GOT3 (cell line): ENCODE results near the gene SYNGR3.
"Not testable (repeated sequence)": the region's sequence is repeated elsewhere in the genome, so short reads cannot be mapped to it uniquely, and the experiment has no call there.

Experiments
- DNase-seq: peaks from one replicate; lab custom pipeline; 2025; ENCODE audit warnings: mixed read lengths; lab: John Stamatoyannopoulos, UW

The SYNGR3 gene

DNA sequence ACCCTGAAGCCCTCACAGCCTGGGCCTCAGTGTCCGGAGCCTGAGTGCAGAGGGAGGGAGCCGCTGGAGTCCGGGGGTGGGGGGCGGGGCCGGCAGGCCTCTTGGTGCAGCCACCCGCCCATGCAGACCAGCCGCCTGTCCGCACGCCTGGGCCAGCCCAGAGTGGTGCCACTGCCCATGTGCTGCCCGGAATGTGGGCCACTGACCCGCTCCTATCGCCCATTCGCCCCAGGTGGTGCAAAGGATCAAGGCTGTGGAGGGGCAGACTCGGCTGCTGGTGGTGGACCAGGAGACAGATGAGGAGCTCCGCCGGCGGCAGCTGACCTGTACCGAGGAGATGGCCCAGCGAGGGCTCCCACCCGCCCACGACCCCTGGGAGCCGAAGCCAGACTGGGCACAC is 39.6 kb downstream of the SYNGR3 start:
- DNase-seq = no peak

DNA sequence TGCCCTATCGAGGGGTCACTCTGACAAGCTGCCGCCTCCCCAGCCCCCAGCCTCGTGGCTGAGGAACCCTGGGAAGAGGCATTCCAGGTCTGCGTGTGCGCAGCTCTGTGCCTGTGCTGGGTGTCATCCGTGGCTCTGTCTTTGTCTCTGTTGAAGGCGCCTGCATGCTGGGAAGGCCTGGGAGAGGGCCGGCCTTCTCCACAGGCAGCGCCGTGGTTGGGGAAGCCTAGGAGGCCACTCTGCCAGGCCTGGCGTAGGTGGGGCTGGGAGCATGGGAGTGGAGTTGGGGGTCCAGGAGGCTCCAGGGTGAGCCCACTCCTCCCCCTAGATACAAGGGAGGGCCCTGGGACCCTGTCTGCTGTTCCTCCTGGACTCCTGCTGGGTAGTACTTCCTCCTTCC is 40.3 kb downstream of the SYNGR3 start:
- no peak for DNase-seq

DNA sequence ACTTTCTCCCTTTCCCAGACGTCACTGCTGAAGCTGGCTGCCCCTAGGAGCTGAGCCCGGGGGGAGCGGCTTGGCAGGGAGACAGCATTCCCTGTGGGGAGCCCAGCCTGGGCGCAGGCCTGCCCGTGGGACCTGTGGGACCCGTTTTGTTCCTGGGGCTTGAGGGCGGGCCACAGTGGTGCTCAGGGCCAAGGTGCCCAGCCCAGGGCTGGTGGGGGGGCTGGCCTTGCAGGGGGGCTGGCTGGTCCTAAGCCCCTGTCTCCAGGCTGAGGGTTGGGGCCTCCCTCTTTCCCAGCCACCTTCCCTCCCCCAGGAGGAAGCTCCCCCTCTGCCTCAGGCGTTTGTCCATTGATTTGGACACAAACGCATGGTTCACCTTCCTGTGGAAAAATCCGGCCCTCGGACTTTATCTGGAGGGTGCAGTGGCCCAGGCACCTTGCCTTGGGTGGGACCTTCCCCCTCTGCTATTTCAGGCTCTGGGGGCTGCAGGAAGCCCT is 41.4 kb downstream of the SYNGR3 start:
- DNase-seq = no peak

DNA sequence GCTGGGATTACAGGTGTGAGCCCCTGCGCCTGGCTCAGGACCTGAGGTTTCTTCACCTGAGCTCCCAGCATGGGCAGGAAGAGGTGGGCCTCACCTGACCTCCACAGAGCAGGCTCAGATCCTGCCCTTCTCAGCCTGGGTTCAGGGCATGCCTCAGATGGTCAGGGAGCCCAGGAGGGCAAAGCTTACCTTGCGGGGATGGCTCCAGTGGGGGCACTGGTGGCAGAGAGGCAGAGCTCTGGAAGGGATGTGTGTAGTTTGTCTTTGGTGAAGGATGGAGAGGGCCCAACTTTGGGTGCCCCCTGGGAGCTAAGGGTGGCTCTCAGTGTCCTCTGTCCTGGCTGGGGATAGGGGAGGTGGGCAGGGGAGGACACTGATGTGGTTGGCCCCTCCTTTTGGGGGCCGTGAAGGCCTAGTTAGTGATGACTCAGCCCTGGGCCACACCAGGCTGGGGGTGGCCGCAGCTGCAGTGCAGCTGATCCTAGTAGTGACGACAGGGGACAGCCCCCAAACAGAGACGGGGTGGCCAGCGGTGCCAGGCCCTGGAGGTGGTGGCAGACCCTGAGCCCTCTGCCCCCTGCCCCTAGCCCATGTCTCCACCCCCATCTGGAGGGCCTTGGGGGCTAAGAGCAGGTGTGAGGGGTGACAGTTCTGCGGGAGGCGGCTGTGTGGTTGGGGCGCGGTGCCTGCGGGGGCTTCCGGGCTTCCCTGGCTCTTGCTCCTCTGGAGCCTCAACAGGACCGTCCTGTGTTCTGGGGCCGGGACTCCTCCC is 42.7 kb downstream of the SYNGR3 start:
- DNase-seq = no peak

DNA sequence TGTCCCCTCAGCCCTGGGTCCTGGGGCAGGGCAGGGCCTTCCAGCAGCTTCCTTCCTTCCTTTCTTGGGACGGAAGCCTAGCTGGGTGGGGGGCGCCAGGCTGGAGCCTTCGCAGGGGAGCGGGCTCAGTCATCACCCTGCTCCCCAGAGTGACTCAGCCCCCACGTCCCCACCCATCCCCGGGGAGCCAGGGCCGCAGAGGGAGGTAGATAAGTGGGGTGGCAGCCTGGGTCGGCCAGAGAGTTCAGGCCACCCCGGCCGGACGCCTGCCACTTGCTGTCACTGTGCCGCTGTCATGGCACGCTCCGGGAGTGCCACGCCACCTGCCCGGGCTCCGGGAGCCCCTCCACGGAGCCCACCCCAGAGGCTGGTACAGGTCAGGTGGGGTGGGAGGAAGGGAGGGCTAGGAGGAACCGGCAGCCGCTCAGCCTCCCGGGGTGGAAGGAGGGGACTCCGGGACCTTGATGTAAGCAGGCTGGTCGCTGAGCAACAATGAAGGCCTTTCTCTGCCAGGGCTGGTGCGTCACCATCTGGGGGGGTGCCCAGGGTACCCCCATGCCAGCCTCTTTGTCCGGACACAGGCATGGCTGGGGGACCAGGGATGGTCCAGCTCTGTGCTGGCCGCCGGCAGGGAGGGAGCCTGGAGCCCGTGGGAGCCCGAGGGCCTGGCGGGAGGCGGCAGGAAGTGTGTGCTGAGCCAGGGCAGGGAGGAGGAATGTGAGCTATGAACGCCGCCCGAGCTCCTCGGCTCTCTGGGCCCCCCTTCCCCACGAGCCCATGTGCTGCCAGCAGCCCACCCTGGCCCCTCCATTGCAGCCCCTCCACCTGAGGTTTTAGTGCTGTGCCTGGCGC is 43.5 kb downstream of the SYNGR3 start:
- DNase-seq = no peak

DNA sequence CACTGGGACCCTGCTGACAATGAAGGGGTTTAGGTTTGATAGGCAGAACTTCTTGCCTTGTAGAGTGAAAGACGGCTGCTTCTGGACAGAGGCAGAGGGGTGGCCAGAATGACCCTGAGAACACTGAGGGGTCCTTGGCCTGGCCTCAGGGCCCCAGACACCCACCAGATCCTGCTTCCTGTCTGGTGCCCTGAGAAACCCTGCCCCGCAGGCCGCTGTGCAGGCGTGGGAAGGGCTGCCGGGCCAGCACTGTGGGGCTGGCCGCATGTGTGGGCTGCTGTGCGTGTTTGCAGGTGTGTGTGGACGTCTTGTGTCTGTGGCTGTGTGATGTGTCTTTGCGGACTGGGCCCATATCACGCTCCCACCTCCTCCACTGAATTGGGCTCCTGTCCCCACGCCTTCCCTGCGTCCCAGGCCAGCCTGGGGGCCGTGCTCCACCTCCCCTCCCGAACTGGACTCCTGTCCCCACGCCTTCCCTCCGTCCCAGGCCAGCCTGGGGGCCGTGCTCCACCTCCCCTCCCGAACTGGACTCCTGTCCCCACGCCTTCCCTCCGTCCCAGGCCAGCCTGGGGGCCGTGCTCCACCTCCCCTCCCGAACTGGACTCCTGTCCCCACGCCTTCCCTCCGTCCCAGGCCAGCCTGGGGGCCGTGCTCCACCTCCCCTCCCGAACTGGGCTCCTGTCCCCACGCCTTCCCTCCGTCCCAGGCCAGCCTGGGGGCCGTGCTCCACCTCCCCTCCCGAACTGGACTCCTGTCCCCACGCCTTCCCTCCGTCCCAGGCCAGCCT is 44.3 kb downstream of the SYNGR3 start:
- not testable (repeated sequence) for DNase-seq

DNA sequence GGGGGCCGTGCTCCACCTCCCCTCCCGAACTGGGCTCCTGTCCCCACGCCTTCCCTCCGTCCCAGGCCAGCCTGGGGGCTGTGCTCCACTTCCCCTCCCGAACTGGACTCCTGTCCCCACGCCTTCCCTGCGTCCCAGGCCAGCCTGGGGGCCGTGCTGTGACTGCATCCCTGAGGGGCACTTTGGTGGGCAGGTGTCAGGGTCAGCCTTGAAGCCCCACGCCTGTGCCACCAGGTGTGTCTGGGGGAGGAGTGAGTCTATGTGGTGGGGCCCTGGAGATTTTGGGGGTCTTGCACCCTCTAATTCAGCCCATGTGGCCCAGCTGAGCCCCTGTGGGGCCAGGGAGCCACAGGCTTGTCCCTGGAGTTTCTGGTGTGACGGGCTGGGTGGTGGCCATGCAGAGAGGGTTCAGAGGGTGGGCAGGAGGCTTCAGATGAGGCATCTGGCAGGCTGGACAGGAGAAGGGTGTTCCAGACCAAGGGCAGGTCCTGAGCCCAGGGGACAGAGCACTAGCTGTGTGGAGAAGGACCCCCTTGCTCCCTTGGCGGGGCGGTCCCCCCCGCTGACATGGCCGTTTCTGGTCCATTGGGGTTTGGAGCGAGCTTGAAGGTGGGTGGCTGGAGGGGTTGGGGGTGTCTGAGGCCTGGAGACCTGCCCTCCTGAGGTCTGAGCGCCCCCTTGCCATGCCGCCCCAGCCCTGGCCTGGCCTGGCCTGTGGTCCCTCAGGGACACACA is 45.1 kb downstream of the SYNGR3 start:
- DNase-seq = no peak

DNA sequence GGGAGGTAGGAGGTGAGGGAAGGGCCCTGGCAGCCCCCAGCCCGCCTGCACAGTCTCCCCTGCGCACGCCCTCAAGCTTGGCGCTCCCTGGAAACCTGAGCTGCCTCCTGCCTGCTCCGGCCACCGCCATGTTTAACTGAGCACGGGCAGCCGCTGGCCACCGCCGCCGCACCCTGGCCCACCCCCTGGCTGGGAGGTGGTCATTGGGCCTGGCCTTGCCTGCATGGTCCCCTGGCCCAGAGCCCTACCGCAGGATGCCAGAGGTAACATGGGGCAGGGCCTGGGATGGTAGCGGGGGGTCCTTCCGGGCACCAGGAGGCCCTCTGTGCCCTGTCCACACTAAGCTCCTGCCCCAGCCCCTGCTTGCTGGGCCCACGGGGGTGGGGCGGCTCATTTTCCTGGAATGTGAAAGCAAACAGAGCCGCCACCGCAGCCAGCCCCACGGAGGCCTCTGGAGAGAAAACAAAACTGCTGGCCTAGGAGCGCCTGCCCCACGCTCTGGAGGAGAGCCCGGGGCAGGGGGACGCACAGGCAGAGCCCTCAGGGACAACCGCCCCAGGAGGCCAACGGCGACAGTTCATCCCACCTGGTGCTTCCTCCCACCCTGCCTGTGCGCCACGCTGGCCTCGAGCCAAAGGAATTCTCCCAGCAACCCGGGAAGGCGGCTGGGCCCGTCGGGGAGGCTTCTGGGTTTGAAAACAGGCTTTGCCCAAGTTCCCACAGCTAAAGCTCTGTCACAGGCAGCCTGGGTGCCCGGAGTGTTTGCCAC is 45.8 kb downstream of the SYNGR3 start:
- DNase-seq = peak; percentile 11

DNA sequence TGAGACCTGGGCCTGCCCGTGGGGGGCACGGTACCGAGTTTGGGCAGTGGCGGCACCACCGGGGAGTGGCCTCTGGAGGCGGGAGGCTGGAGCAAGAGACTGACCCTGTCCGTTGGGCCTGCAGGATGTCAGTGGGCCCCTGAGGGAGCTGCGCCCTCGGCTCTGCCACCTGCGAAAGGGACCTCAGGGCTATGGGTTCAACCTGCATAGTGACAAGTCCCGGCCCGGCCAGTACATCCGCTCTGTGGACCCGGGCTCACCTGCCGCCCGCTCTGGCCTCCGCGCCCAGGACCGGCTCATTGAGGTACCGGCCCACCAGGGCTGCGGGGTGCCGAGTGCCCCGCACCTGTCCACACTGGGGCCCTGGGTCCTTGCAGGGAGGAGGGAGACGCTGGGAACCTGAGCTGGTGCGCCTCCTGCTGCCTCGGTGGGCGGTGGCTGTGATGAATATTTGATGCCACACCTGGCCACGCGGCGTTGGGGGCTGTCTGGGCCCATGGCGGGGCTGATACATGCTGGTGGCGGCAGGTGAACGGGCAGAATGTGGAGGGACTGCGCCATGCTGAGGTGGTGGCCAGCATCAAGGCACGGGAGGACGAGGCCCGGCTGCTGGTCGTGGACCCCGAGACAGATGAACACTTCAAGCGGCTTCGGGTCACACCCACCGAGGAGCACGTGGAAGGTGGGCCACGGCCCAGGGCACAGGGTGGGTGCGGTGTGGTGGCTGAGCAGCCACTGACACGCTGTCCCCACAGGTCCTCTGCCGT is 46.6 kb downstream of the SYNGR3 start:
- no peak for DNase-seq

DNA sequence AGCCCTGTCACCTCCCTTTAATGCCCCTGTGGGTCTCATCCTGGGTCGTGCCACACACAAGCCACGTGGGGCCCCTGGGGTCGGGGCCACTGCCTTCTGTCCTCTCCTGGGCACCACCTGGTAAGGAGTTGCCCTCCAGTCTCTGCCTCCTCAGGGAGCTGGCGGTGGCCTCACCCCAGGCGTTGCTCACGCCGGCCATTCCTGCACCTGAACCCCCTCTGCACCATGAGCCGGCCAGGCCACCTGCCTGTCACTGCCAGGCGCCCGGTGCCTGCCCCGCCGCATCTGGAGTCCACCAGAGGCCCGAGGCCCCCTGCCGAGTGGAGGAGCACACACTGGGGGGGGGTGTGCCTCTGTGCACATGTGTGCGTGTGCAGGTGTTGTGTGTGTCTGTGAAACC is 47.3 kb downstream of the SYNGR3 start:
- no peak for DNase-seq

DNA sequence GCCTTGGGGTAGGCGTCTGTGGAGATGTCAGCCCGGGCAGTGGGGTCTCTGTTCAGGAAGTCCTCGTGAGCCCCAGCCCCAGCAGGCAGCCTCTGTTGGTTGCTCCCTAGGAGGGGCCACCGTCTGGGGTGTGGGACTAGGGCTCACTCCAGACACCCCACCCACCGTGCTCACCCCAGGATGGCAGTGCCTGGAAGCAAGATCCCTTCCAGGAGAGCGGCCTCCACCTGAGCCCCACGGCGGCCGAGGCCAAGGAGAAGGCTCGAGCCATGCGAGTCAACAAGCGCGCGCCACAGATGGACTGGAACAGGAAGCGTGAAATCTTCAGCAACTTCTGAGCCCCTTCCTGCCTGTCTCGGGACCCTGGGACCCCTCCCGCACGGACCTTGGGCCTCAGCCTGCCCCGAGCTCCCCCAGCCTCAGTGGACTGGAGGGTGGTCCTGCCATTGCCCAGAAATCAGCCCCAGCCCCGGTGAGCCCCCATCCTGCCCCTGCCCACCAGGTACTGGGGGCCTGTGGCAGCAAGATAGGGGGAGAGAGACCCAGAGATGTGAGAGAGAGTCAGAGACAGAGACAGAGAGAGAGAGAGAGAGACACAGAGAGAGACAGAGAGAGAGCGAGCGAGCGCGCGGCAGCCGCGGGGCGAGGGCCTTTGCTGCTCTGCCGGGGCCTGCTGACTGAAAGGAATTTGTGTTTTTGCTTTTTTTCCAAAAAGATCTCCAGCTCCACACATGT is 48.0 kb downstream of the SYNGR3 start:
- no peak for DNase-seq

DNA sequence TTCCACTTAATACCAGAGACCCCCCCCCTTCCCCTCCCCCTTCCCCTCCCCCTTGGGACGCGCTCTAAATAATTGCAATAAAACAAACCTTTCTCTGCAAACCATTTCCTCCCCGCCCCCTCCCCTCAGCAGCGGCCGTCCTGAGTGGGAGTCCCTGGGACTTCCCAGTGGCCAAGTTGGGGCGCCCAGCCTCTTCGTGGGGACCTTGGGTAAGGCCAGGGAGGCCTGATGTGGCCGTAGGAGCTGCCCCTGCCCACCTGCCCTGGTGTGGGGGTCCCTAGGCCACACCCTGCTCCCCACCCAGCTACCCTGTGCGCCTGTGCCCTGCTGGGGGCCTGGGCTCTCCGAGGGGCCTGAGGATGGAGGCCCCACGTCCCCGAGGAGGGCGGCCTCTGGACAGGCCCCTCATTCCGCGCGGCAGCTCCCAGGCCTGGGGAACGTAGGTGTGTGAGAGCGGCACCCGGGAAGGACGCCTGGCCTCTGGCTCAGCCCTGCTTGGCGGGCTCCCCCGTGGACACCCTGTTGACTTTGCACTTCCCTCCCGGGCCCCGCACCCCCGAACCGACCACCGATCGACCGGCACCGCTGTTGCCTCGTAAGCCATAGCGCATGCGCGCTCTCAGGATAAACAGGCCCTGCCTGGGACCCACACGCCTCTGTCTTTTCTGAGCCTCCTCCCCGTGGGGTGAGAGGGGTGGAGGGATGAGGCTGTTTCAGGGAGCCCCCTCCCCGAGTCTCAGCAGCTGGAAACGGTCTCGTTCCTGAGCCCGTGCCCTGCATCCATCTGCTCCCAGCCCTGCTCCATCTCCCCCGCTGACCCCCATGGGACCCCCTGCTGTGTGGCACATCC is 48.8 kb downstream of the SYNGR3 start:
- no peak for DNase-seq

DNA sequence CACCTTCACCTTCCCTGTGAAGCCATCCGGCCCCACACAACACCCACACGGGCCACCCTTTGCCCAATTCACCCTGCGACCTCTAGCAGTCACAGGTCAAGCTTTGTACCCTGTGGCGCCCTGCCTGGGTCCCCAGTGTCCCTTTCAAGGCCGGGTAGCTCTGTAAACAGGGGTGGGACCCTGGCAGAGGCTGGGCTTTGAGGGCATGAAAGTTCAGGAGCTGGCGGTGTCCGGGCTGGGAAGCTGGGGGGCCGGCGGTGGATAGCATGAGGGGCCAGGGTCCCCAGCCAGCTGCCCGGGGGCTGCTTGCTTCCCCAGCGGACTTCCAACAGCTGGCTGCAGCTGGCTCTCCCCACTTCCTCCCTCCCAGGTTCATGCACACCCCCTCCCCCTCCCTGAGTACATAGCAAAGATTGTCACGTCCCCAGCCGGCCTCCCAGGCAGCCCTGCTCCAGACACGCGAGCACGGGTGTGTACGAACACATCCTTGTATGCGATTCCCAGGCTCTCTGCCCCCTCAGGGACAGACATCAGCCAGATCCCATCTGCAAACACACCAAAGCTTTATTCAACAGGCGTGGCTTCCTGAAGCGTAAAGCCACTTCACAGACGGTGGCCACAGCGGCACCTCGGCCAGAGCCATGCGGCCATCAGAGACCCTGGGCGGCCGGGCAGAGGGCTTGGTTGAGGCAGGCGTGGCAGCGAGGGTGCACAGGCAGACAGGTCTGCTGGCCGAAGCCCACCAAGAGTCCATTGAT is 49.7 kb downstream of the SYNGR3 start:
- no peak for DNase-seq

DNA sequence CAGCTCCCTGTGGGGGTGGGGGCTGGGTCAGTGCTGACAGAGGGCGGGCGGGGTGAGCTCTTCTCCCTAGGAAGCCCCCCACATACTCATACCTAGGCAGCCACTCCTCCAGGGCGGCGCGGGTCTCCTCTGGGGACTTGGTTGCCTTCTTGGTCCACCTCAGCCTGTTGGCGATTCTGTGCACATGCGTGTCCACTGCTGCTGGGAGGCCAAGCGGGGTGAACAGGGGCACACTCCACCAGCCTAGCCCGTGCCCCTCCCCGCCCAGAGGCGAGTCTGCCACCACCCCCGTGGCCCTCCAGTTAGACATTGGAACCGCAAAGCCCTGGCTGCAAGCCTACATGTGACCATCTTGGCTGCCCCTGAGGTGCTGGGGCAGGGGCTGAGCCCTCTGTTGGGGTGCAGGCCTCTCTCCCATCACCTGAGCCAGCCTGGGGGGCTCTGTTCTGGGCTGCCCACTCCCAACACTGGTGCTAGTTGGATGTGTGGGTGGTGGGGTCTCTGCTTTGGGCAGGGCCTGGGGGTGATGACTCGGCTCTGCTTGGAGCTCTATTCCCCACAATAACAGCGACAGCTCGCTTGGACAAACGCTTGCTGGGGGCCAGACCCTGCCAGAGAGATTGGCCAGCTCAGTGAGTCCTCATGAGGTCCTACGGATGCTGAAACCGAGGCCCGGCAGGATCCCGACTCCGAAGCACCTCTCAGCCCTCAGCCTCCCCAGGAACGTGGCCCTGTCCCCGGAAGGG is 50.4 kb downstream of the SYNGR3 start:
- DNase-seq = no peak

DNA sequence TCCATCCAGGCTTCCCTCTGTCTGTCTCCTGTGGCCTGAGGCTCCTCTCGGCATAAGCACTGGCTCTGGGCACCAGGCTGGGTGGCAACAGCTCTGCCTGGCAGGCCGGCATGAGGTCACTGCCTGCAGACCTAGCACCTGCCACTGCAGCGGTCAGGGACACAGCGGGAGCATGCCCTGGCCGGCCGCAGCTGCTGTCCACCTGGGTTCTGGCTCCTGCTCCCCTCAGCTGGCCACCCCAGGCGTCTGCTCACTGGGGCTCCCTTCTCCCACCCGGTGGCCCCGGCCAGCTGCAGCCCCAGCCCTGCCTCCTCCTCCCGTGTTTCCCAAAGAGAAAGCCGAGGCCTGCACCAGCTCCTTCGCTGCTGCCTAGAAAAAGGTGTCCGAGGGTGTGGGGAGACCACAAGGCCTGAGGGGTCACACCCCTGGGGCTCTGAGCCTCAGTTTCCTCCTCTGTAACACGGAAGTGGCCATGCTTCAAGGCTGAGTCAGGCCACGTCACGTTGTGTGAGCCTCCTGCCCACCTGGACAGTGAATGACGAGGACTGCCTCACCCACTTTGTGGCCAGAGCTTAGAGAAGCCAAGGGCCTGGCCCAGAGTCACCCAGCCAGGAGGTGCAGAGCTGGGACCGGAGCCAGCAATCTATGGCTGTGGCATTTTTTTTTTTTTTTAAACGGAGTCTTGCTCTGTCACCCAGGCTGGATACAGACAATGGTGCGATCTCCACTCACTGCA is 51.2 kb downstream of the SYNGR3 start:
- DNase-seq = no peak
